ENCODE results near the gene FLCN.

GRCh38 chr17:17201907-17202306 is 35.1 kb downstream of the FLCN start:
- no peak for TF ChIP-seq CTCF (IDR thresholded peaks at IDR 0.05)
- no peak for TF ChIP-seq POLR2AphosphoS5 (IDR thresholded peaks at IDR 0.05; ENCODE audit: insufficient read depth in 1 of 2, low read depth in 1 of 2)
- no peak for TF ChIP-seq POLR2A (IDR thresholded peaks at IDR 0.05)

Measured in vagina (tissue), 2 donors.